GM06990 (cell line): ENCODE measurements around the gene TGFBR3.

Experiments used
- DNase-seq: peaks from one replicate; pipeline ENCODE4 v3.0.0-alpha.2; 2011; ENCODE audit not compliant: insufficient read length; ENCODE audit errors: extremely low read depth
- H3K27me3 ChIP-seq: replicated peaks from 2 replicates; pipeline ENCODE4 v1.6.0; 2011; ENCODE audit warnings: low read length; ENCODE audit not compliant: control insufficient read depth, insufficient read depth
- H3K36me3 ChIP-seq: 2 replicates; pipeline ENCODE4 v1.5.1; 2011; ENCODE audit warnings: low read length; ENCODE audit not compliant: control insufficient read depth, insufficient read depth
- H3K4me3 ChIP-seq: replicated peaks from 2 replicates; pipeline ENCODE4 v1.5.1; 2011; ENCODE audit warnings: low read depth, mild to moderate bottlenecking, control low read depth, low read length
- CTCF ChIP-seq: IDR thresholded peaks from 2 replicates; pipeline ENCODE4 v1.5.1; 2011; ENCODE audit warnings: low read length, control low read depth, mild to moderate bottlenecking, inconsistent platforms; ENCODE audit not compliant: insufficient read depth, poor library complexity, severe bottlenecking

Gene TGFBR3

GRCh38 chr1:91826649-91827048, 59.3 kb downstream of the TGFBR3 start:
- H3K36me3 ChIP-seq, result no peaks in the 10 kb centered on the region
- TF ChIP-seq CTCF, result no peak
- no peak for DNase-seq
- no peaks in the 10 kb centered on the region for H3K27me3 ChIP-seq
- no peak overlapping the region for H3K4me3 ChIP-seq

- no peaks in the 10 kb centered on the region for H3K27me3 ChIP-seq
- H3K4me3 ChIP-seq, result no peak overlapping the region
- no peak for DNase-seq
- no peak for TF ChIP-seq CTCF
- no peaks in the 10 kb centered on the region for H3K36me3 ChIP-seq
Observed at GRCh38 chr1:91826248-91826647, 59.7 kb downstream of the TGFBR3 start.

- Histone ChIP-seq H3K36me3 (no peaks in the 10 kb centered on the region), H3K27me3 (no peaks in the 10 kb centered on the region), H3K4me3 (no peak overlapping the region)
- DNase-seq, result no peak
- no peak for TF ChIP-seq CTCF
Observed at GRCh38 chr1:91821126-91821868, 64.7 kb downstream of the TGFBR3 start.

GRCh38 chr1:91819038-91819788, 66.7 kb downstream of the TGFBR3 start:
- Histone ChIP-seq H3K27me3 (no peaks in the 10 kb centered on the region), H3K36me3 (no peaks in the 10 kb centered on the region), H3K4me3 (no peak overlapping the region)
- DNase-seq, result no peak
- no peak for TF ChIP-seq CTCF

GRCh38 chr1:91818713-91818975, 67.3 kb downstream of the TGFBR3 start:
- no peak overlapping the region for H3K4me3 ChIP-seq
- H3K27me3 ChIP-seq, result no peaks in the 10 kb centered on the region
- no peak for DNase-seq
- H3K36me3 ChIP-seq, result no peaks in the 10 kb centered on the region
- TF ChIP-seq CTCF, result no peak
